ENCODE measurements around the gene RTEL1. TPM values are rescaled to one million over a fixed set of nuclear protein-coding genes. Genes with fewer than 3 reads are reported as not detected.
A peak's percentile ranks its signal among the peaks of the same experiment; 100 is the strongest.

RTEL1 gene
- total RNA-seq, 1 experiment from 2014 or later = 26.1 TPM

- TF ChIP-seq SIN3A (IDR thresholded peaks at IDR 0.05; ENCODE audit: borderline replicate concordance, insufficient read depth, low read depth, low read length) = 0 out of 2 replicates have a peak, but pooled peaks have one; percentile 48
- TF ChIP-seq, protein P1, sequence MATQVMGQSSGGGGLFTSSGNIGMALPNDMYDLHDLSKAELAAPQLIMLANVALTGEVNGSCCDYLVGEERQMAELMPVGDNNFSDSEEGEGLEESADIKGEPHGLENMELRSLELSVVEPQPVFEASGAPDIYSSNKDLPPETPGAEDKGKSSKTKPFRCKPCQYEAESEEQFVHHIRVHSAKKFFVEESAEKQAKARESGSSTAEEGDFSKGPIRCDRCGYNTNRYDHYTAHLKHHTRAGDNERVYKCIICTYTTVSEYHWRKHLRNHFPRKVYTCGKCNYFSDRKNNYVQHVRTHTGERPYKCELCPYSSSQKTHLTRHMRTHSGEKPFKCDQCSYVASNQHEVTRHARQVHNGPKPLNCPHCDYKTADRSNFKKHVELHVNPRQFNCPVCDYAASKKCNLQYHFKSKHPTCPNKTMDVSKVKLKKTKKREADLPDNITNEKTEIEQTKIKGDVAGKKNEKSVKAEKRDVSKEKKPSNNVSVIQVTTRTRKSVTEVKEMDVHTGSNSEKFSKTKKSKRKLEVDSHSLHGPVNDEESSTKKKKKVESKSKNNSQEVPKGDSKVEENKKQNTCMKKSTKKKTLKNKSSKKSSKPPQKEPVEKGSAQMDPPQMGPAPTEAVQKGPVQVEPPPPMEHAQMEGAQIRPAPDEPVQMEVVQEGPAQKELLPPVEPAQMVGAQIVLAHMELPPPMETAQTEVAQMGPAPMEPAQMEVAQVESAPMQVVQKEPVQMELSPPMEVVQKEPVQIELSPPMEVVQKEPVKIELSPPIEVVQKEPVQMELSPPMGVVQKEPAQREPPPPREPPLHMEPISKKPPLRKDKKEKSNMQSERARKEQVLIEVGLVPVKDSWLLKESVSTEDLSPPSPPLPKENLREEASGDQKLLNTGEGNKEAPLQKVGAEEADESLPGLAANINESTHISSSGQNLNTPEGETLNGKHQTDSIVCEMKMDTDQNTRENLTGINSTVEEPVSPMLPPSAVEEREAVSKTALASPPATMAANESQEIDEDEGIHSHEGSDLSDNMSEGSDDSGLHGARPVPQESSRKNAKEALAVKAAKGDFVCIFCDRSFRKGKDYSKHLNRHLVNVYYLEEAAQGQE (IDR thresholded peaks at IDR 0.05; ENCODE audit: insufficient read depth in 1 of 2, low read depth in 2 of 2, low read length in 1 of 2) = no peak
- DNase-seq (ENCODE audit: low read depth, low spot score) (no peak), ATAC-seq (peak; percentile 31)
- Histone ChIP-seq H3K36me3 (ENCODE audit: control insufficient read depth, insufficient read depth, low read length) (peaks cover 14% of the 10 kb centered on the region; the same call in 1 of the 2 replicates), H3K9me3 (ENCODE audit: control insufficient read depth, insufficient read depth, low read depth, low read length) (no peaks in the 10 kb centered on the region), H3K4me3 (ENCODE audit: low read depth in 2 of 2, low read length in 2 of 2) (peak overlapping the region; percentile 76 to 90), H3K4me1 (ENCODE audit: control insufficient read depth, insufficient read depth, low read length) (peaks cover 16% of the 10 kb centered on the region), H3K27ac (ENCODE audit: low read length) (peak overlapping the region; percentile 76), H3K27me3 (ENCODE audit: control insufficient read depth, insufficient read depth, low read length) (no peaks in the 10 kb centered on the region)
- TSS peak; percentile 72 for BruUV-seq (replicated peaks)
- ChIA-PET CTCF (interaction anchor here (0.7 kb wide), 1 partner anchor 157 kb away, joined by 5 read pairs; the partner anchor contains the start of gene TPD52L2), POLR2A (interaction anchor here (0.6 kb wide), 1 partner anchor 188 kb away, joined by 3 read pairs; no protein-coding TSS in a partner anchor)
- intact Hi-C loops (cut with micrococcal nuclease; ENCODE audit: unreplicated experiment) (no loop called here), in situ Hi-C loops (cut with HindIII; ENCODE audit: low pct_unique_long_range_greater_than_20kb, low sequenced_read_pairs) (no loop called here)
Measured at GRCh38 chr20:63708301-63709148, 50.4 kb downstream of the RTEL1 start.

- Histone ChIP-seq H3K9me3 (ENCODE audit: control insufficient read depth, insufficient read depth, low read depth, low read length) (no peaks in the 10 kb centered on the region), H3K4me3 (ENCODE audit: low read depth in 2 of 2, low read length in 2 of 2) (peak overlapping the region; percentile 76 to 90), H3K4me1 (ENCODE audit: control insufficient read depth, insufficient read depth, low read length) (peaks cover 16% of the 10 kb centered on the region), H3K27me3 (ENCODE audit: control insufficient read depth, insufficient read depth, low read length) (no peaks in the 10 kb centered on the region), H3K27ac (ENCODE audit: low read length) (peak overlapping the region; percentile 76), H3K36me3 (ENCODE audit: control insufficient read depth, insufficient read depth, low read length) (peaks cover 14% of the 10 kb centered on the region; the same call in 1 of the 2 replicates)
- no peak for TF ChIP-seq POLR2AphosphoS5 (IDR thresholded peaks at IDR 0.05; ENCODE audit: low read depth, low read length)
- TF ChIP-seq SIN3A (IDR thresholded peaks at IDR 0.05; ENCODE audit: borderline replicate concordance, insufficient read depth, low read depth, low read length) = 0 out of 2 replicates have a peak, but pooled peaks have one; percentile 0
- CTCF ChIA-PET = no interaction called here
- DNase-seq (ENCODE audit: low read depth, low spot score) (no peak), ATAC-seq (no peak)
- POLR2A ChIA-PET = no interaction called here
- BruUV-seq (replicated peaks) = no TSS peak
- in situ Hi-C loops (cut with HindIII; ENCODE audit: low pct_unique_long_range_greater_than_20kb, low sequenced_read_pairs) = no loop called here
- intact Hi-C loops (cut with micrococcal nuclease; ENCODE audit: unreplicated experiment) = no loop called here
Measured at GRCh38 chr20:63709149-63709527, 51.0 kb downstream of the RTEL1 start.

DNA sequence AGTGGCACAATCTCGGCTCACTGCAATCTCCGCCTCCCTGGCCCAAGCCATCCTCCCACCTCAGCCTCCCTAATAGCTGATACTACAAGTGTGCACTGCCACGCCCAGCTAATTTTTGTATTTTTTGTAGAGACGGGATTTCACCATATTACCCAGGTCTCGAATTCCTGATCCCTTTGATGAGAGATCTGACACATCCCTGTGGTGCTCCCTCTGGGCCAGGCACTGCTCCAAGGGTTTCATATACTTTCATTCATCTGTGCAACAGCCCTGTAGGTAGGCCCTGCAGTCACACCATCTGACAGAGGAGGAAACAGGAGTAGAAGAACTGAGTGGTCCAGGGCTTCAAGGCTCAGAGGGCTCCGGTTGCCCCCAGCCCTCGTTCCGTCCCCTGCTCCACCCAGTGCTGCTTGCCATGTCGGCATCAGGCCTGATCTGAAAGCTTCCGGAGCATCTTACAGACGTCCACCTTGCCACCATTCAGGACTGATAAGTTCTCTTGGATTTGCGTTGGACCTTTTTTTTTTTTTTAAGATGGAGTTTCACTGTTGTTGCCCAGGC lies 53.1 kb downstream of the RTEL1 start:
- BruUV-seq (replicated peaks) = no TSS peak
- DNase-seq (ENCODE audit: low read depth, low spot score) (no peak), ATAC-seq (no peak)
- in situ Hi-C loops (cut with HindIII; ENCODE audit: low pct_unique_long_range_greater_than_20kb, low sequenced_read_pairs) = no loop called here
- intact Hi-C loops (cut with micrococcal nuclease; ENCODE audit: unreplicated experiment) = no loop called here
- POLR2A ChIA-PET = interaction anchor here (0.7 kb wide), 1 partner anchor 12 kb away, joined by 3 read pairs; no protein-coding TSS in a partner anchor
- H3K4me1 ChIP-seq (ENCODE audit: control insufficient read depth, insufficient read depth, low read length) = peaks cover 9% of the 10 kb centered on the region
- H3K4me3 ChIP-seq (ENCODE audit: low read depth in 2 of 2, low read length in 2 of 2) = no peak overlapping the region
- H3K27ac ChIP-seq (ENCODE audit: low read length) = no peak overlapping the region
- H3K27me3 ChIP-seq (ENCODE audit: control insufficient read depth, insufficient read depth, low read length) = no peaks in the 10 kb centered on the region
- peaks cover 8% of the 10 kb centered on the region; the same call in 1 of the 2 replicates for H3K36me3 ChIP-seq (ENCODE audit: control insufficient read depth, insufficient read depth, low read length)
- no peaks in the 10 kb centered on the region for H3K9me3 ChIP-seq (ENCODE audit: control insufficient read depth, insufficient read depth, low read depth, low read length)
- CTCF ChIA-PET = no interaction called here
- TF ChIP-seq, protein P2, sequence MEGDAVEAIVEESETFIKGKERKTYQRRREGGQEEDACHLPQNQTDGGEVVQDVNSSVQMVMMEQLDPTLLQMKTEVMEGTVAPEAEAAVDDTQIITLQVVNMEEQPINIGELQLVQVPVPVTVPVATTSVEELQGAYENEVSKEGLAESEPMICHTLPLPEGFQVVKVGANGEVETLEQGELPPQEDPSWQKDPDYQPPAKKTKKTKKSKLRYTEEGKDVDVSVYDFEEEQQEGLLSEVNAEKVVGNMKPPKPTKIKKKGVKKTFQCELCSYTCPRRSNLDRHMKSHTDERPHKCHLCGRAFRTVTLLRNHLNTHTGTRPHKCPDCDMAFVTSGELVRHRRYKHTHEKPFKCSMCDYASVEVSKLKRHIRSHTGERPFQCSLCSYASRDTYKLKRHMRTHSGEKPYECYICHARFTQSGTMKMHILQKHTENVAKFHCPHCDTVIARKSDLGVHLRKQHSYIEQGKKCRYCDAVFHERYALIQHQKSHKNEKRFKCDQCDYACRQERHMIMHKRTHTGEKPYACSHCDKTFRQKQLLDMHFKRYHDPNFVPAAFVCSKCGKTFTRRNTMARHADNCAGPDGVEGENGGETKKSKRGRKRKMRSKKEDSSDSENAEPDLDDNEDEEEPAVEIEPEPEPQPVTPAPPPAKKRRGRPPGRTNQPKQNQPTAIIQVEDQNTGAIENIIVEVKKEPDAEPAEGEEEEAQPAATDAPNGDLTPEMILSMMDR (IDR thresholded peaks at IDR 0.05) = no peak
- no peak for TF ChIP-seq TCF7L2 (IDR thresholded peaks at IDR 0.05; ENCODE audit: low read depth, low read length)
- no peak for TF ChIP-seq POLR2AphosphoS5 (IDR thresholded peaks at IDR 0.05; ENCODE audit: low read depth, low read length)
- TF ChIP-seq, protein P1 (IDR thresholded peaks at IDR 0.05; ENCODE audit: insufficient read depth in 1 of 2, low read depth in 2 of 2, low read length in 1 of 2) = no peak
- no peak for TF ChIP-seq SIN3A (IDR thresholded peaks at IDR 0.05; ENCODE audit: borderline replicate concordance, insufficient read depth, low read depth, low read length)

Measured in Panc1 (cell line).